ENCODE measurements around the gene LAMP5. TPM values are rescaled to one million over a fixed set of nuclear protein-coding genes. Genes with fewer than 3 reads are reported as not detected.

LAMP5 gene, protein sequence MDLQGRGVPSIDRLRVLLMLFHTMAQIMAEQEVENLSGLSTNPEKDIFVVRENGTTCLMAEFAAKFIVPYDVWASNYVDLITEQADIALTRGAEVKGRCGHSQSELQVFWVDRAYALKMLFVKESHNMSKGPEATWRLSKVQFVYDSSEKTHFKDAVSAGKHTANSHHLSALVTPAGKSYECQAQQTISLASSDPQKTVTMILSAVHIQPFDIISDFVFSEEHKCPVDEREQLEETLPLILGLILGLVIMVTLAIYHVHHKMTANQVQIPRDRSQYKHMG
- polyA plus RNA-seq (2014; cell fraction: cytosol; rRNA removed): 1.0 and 1.1 TPM in 2 replicates
- polyA plus RNA-seq (2014; cell fraction: nucleus; rRNA removed): 0.50 and 1.0 TPM in 2 replicates

DNA sequence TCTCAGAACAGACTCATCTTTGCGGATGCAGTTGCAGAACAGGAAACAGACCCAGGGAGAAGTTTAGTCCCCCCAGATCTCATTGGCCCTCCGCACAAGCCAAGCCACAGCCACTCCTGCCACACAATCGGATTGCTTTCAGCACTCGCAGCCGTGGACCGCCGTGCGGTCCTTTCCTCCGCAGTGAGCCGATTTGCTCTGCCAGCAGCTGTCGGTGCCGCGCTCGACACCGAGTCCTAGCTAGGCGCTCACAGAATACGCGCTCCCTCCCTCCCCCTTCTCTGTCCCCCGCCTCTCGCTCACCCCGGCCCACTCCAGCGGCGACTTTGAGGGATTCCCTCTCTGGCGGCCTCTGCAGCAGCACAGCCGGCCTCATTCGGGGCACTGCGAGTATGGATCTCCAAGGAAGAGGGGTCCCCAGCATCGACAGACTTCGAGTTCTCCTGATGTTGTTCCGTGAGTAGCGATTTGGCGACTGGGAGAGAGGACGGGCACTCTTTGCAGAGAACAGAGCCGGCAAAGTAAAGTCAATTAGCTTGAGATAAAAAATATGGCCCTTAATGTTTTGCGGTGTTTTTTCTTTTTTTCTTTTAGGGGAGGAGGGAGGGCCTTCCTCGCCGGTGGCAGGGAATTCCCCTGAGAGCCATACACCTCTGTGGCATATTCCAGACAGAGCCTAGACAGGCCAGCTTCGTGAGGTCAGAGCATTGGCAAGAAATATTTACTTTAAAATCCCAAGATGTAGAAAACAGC lies at the start of gene LAMP5:
TSS of gene LAMP5 (plus strand) at position 130 of the 753 bp plus-strand sequence. CDS start at position 393, 263 bp downstream.
- peak; percentile 64 for DNase-seq (ENCODE audit: low spot score)

DNA sequence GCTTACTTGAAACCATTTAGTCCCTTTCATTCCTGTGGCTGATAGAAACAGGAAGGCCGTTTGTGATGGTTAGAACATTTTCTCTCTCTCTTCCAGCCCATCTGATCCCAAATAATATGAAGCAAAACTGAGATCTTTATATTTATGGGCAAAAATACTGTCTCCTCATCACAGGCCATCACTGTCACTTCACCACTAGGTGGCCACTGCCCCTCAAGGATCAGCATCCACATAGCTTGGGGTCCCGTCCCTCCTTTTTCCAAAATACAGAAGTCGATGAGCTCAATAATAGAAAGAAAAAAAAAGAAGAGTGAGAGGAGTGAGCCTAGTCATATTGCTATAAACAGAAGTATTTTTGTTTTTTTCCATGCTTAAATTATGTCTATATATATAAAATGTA lies 46.4 kb upstream of the LAMP5 start:
- peak; percentile 23 for DNase-seq (ENCODE audit: low spot score)

DNA sequence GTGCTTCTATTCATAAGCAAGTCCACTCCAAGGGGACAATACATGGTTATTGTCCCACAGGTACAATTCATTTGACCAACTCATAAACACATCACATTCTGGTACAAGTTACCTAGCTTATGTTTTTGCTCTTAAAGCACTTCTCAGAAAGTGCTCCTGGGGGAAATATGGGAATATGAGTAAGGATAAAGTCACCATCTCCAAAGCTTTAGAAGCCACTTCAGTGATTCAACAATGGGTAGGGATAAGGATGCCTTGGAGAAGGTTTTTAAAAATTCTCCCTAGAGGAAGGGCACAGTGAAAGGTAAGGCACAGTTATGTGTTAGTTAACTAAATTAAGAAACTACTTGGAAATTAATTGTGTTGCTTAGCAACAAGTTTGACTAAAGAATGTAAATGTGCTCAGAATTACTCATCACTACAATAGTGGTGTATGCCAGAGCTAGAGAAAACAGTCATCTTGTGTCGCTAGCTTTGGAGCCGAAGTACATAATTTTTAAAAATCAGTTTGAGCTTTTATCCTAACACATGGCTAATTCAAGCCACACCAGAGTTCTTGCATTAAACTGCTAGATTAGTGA lies 39.5 kb upstream of the LAMP5 start:
- DNase-seq (ENCODE audit: low spot score): no peak

DNA sequence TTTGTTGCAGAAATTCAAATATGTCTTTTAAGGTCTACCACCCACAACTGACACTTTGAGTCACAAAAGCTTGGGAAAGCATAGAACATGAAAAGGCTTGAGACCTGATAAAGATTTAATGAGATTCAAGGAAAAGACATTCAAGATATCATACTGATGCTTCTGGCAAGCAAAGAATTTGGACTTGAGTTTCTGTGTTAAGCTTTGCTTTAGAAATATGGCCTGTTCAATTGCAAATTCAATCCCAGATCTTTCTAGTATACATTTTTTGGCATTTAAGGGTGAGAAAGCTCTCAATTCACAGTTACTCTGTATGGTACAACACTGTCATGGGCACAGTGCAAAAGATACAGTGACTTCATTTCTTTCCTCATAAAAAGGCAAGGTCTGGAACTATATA lies 38.9 kb upstream of the LAMP5 start:
- no peak for DNase-seq (ENCODE audit: low spot score)

DNA sequence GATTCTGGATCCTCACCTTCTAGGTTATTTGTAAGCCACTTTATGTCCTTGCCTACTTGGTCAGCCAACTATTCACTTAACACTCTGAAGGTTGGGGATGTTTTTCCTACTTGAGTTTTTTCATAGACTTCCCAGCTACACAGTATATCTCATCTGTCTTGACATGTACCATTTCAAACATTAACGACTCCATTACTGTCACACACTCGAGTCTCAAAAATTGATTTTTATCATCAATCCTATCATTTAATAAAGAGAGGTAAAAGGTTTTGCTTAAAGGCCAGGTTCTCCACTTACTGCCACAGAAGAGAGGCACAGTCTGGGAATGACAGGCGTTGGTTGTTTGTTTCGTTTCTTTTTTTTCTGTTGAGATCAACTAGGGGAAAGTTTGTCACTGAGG lies 38.2 kb upstream of the LAMP5 start:
- peak; percentile 51 for DNase-seq (ENCODE audit: low spot score)

DNA sequence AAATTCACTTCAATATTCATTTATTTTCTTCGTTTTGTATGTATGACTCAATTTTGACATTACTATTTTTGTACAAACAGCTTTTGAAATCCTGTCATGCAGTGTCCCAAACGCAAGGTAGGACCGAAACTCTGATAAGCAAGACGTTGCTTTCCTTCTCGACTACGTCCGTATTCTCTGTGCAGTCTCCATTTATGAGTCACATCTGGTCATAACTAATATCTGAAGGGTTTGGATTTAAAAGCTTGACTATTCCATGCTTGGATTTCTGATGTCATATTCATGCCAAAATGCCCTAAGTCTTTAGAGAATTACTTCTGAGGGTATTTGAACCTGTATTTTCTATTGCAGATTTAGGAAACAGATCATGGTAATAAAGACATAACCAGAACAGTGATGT lies 37.8 kb upstream of the LAMP5 start:
- no peak for DNase-seq (ENCODE audit: low spot score)

DNA sequence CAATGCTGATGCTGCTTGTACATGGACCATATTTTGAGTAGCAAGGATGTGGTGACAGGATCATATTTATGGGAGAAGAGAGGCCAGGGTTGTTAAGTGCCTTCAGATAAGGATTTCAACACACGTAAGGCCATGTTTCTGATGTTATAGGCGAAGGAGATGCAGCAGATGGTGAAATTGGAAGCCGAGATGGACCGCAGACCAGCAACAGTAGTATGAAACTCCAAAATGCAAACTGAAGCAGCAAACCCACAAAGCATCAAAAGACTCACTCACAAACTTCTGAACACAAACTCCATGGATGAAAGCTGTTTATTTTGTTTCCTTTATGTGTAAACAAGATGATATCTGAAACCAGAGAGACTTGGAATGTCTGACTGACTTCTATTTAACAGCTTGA lies 35.6 kb upstream of the LAMP5 start:
- DNase-seq (ENCODE audit: low spot score): no peak

DNA sequence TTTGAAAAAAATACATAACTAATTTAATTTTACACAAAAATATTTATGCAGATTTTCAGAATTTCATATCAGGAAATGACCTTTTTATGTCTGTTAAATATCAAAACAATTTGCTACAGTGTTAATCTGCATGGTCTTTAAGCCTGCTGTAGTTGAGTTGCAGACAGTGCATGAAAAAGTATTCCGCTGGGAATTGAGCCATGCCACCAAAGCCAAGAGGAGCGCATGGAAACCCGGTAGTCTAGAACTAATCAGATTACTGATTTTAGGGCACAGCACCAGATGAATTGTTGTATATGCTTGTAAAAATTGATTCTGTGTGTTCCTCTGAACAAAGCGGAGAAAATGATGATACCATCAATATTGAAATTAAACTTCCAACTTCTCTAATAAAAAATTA lies 34.3 kb upstream of the LAMP5 start:
- no peak for DNase-seq (ENCODE audit: low spot score)

DNA sequence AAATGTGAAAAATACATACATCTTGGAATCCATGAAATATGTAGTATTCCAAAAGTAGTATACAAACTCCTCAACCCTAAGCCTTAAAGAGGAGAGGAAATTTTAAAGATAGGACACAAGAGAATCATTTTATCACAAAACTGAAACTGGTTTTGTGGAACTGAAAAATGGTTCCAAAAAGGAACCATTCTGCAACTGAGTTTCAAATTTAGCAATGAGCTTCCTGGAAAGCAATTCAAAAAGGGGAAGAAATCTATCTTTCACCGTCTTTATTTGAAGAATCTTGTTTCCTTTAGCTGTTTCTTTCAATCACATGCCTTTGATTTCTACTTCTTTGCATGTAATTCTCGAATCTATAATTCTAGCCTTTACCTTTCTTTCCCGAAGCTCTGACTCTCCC lies 32.2 kb upstream of the LAMP5 start:
- no peak for DNase-seq (ENCODE audit: low spot score)

DNA sequence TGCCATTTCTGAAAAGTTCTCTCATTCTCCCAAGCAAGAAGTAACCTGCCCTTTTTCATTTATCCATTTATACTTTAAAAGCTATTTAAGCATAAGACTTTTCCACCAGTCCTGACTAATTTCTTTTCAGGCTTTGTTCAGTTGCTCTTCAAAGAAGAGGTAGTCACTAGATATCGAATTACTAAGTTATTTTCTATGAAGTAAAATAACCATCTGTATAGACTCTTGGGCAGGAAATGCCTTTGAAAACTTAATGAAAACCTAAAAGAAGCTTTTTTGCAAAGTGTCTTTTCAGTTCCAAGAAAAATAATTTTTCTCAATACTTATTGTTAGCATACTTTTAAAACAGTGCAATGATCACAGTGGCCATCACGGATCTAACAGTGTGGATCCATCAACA lies 31.3 kb upstream of the LAMP5 start:
- no peak for DNase-seq (ENCODE audit: low spot score)

DNA sequence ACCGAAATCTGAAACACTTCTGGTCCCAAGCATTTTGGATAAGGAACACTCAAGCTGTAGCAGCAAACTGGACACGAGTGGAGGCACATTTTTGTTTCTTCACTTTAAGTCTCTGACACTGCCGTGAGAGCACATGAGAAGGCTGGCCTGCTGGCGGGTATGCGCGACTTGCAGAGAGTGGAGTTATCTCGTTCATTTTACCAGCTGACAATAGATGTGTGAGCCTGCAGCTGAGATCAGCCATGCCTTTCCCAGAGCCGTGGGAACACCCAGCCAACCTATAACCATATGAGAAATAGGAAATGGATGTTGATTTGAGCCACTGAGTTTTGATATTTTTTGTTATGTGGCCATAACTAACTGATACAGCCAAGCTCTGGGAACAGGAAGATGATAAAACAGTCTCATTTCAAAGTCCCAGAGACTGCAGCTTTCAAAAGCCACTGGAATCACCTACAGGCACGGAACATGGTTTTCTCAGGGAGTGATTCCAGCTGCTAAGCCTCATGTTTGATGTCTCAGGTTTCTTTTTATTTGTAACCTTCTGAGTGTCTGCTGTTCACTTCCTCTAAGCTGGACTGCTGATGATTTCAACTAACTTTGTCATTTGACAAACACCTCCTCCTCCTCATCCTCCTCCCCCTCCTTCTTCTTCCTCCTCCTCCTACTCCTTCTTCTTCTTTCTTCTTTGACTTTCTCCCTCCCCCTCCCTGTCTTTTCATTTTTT lies 28.6 kb upstream of the LAMP5 start:
- no peak for DNase-seq (ENCODE audit: low spot score)

DNA sequence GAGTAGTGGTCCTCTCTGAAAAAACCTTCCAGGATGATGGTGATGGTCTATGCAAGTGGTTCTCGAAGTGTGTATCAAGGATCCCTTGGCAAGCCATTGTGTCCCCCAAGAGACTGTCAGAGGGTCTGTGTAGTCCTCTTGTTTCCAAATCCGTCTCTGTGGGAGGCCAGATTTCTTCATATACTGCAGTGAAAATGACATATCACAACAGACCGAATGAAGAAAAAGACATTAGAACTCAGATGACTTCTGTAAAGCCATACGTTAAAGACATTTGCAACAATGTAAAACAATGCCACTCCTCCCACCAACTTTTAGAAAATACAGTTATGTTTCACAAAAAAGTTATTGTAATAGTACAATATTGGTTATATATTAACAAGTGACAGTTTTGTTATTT lies 27.2 kb upstream of the LAMP5 start:
- DNase-seq (ENCODE audit: low spot score): no peak

DNA sequence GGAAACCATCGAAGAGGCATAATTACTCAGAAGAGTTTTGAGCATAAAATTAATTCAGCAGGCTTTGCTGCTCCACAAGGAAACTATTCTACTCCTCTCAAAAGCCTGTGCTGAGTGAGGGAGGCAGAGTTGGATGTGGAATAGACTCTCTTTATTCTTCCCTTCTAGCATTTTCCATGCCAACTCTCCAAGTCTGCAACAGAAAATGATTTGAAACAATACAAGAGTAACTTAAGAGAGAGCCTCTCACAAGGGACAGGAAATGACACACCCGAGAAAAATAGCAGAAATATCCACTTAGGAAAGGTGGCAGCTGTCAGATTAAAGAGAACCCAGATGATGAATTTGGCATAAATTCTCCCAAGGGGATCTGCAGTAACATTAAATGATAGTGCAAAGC lies 26.3 kb upstream of the LAMP5 start:
- DNase-seq (ENCODE audit: low spot score): no peak

DNA sequence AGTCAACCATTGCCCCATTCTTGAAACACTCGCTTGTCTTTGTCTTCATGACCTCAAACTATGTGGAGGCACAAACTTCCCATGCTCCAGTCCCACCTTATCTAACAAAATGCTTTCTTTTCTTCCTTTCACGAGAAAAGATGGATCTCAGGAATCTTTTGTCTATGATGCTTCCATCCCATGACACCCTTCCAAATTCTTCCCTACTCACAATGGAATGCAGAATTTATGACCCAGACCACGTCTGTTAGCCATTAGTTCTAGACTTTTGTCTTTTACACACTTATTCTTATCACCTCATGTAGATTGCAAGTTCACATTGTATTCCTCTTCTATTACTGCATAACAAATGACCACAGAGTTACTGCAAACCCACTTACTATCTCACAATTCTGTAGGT lies 24.2 kb upstream of the LAMP5 start:
- DNase-seq (ENCODE audit: low spot score): no peak

DNA sequence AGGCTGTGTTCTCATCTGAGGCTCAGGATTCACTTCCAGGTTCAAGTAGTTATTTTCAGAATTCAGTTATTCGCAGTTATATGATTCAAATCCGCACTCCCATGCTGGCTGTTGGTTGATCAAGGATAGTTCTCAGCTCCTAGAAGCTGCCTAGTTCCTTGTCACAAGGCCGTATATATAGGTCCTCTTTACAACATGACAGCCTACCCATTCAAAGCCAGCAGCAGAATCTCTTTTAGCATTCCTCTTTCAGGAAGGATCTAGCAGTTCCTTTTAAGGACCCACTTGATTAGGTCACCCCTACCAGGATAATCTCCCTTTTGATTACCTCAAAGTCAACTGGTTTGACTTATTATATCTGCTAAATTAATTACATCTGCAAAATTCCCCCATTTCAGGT lies 23.8 kb upstream of the LAMP5 start:
- no peak for DNase-seq (ENCODE audit: low spot score)

DNA sequence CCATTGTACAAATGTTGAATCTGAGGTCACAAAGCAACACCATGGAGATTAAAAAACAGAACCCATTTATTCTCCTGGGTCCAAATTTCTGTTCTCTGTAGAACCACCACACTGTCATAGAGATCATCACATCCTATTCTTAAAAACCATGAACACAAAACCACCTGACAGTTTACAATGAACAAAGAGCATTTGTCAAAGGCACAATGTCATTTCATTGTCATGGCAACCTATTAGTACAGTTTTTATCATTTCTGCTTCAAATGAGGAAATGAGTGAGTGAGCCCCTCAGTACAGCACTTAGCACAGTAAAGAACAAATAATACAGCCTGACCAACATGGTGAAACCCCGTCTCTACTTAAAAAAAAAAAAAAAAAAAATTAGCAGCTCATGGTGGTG lies 23.1 kb upstream of the LAMP5 start:
- no peak for DNase-seq (ENCODE audit: low spot score)

DNA sequence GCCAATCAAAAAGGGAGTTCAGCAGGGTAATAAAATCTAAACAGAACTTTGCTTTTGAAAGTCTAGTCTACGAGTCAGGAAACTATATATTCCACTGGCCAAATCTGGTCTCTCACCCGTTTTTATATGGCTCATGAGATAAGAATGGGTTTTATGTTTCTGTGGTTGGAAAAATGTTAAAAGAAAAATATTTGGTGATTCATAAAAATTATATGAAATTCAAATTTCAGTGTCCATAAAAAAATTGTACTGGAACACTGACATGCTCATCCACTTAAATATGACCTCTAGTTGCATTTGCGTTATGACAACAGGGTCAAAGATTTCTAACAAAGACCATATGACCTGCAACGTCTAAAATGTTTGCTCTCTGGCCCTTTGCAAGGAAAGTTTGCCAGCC lies 22.3 kb upstream of the LAMP5 start:
- DNase-seq (ENCODE audit: low spot score): no peak

DNA sequence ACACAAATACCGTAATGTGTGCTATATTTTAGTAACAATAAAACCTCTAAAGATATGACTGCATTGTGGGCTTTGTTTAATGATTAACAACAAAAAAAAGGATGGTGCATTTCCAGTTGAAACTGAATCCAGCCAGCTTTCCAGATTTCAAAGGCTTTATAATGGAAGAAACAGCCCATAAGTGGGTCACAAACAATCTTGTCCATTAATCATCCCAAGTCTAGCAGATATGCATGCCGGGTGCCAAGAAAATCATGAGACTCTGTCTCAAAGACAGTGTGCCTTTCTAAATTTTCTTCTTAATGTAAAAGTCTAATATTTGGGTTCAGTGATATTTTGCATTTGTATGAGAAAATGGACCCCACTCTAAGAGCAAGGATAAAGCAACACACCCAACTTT lies 20.6 kb upstream of the LAMP5 start:
- DNase-seq (ENCODE audit: low spot score): no peak

DNA sequence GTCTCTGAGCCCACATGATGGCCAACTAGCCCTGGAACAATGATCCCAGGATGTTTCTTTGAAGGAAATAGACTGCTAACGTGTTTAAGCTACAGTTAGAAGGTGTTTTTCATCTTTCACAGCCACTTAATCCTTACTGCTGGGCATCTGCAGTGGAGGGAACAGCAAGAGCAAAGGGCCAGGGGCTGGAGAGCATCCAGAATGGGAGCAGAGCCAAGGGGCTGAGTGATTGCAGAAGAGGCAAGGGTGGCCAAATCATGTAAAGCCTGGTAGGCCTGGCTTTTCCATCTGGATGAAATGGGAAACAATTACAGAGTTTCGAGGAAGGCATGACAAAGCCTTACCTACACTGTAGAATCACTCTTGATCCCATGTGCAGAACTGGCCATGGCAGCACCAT lies 18.7 kb upstream of the LAMP5 start:
- DNase-seq (ENCODE audit: low spot score): no peak

DNA sequence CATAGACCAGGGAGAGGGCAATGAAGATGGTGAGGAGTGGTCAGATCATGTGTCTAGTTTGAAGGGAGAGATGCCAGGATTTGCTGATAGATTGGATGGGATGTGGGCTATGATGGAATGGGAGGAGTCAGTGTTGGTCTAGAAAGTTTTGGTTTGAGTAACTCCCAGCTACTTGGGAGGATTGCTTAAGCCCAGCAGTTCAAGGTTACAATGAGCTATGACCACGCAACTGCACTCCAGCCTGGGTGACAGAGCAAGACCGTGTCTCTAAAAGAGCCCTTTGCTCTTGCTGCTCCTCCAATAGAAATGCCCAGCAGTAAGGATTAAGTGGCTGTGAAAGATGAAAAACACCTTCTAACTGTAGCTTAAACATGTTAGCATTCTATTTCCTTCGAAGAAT lies 18.2 kb upstream of the LAMP5 start:
- DNase-seq (ENCODE audit: low spot score): no peak

DNA sequence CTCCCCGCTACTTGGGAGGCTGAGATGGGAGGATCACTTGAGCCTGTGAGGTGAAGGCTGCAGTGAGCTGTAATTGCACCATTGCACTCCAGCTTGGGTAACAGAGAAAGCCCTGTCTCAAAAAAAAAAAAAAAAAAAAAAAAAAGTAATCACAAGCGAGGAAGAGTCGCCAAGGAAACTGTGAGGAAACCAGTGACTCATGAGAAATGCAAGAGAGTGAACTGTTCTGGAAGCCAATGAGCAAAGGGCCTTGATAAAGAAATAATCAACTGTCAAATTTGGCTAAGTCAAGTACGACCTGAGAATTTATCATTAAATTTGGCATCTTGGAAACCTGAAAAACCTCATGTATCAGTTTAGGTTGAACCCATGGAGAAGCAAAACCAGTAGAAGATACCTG lies 16.1 kb upstream of the LAMP5 start:
- DNase-seq (ENCODE audit: low spot score): no peak

All from SK-N-DZ (cell line).